ENCODE data around the gene LPP. TPM values are rescaled to one million over a fixed set of nuclear protein-coding genes. Genes with fewer than 3 reads are reported as not detected.

LPP gene
- total RNA-seq, 4 donors from 2014 or later = 109 to 170 (median 132) TPM

DNA sequence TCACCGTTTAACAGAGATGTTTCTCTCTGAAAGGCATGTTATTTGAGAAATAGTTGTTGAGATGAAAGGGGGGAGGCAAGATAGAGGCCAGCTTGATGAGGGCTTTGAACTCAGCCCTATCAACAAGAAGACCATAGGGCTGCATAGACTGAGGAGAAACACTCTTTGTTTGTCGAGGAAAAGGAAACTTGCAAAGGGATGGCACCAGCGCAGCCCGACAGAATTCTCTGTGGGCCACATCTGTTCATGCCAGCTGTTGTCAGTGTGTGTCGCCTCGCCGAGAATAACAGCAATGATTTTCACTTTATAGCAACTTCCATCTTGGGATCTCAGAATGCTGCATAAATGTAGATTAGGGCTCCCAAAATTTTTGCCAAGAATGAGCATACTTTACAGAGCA, 539.5 kb downstream of the LPP start:
- no peaks in the 10 kb centered on the region for H3K27me3 ChIP-seq
- no peak overlapping the region for H3K4me3 ChIP-seq
- H3K9me3 ChIP-seq = no peaks in the 10 kb centered on the region
- no peak for DNase-seq
- no peak overlapping the region for H3K27ac ChIP-seq
- H3K36me3 ChIP-seq = no peaks in the 10 kb centered on the region
- TF ChIP-seq, protein P1, sequence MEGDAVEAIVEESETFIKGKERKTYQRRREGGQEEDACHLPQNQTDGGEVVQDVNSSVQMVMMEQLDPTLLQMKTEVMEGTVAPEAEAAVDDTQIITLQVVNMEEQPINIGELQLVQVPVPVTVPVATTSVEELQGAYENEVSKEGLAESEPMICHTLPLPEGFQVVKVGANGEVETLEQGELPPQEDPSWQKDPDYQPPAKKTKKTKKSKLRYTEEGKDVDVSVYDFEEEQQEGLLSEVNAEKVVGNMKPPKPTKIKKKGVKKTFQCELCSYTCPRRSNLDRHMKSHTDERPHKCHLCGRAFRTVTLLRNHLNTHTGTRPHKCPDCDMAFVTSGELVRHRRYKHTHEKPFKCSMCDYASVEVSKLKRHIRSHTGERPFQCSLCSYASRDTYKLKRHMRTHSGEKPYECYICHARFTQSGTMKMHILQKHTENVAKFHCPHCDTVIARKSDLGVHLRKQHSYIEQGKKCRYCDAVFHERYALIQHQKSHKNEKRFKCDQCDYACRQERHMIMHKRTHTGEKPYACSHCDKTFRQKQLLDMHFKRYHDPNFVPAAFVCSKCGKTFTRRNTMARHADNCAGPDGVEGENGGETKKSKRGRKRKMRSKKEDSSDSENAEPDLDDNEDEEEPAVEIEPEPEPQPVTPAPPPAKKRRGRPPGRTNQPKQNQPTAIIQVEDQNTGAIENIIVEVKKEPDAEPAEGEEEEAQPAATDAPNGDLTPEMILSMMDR (IDR thresholded peaks at IDR 0.05) = no peak
- no peak for TF ChIP-seq POLR2A (IDR thresholded peaks at IDR 0.05)
- H3K4me1 ChIP-seq = no peaks in the 10 kb centered on the region

DNA sequence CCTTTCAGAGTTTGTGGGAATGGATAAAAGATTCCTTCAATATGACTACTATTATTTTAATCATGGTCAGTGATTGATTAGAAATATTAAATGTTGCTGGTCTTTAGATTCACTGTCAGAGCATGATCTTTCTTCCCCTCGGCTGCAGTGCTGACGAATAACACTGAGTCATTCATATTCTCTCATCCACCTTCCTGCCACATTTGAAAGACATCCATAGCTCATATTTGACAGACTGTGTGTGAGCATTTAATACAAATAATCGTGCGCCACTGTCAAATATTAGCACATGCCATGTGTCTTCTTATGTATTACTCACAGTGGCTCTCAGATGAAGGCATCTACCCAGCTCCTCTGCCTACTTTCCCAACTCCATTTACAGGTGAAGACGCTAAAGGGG, 541.3 kb downstream of the LPP start:
- Histone ChIP-seq H3K27ac (no peak overlapping the region), H3K27me3 (no peaks in the 10 kb centered on the region), H3K4me3 (no peak overlapping the region), H3K9me3 (no peaks in the 10 kb centered on the region), H3K4me1 (no peaks in the 10 kb centered on the region), H3K36me3 (no peaks in the 10 kb centered on the region)
- TF ChIP-seq, protein P1 (IDR thresholded peaks at IDR 0.05) = no peak
- no peak for TF ChIP-seq POLR2A (IDR thresholded peaks at IDR 0.05)
- DNase-seq = no peak

DNA sequence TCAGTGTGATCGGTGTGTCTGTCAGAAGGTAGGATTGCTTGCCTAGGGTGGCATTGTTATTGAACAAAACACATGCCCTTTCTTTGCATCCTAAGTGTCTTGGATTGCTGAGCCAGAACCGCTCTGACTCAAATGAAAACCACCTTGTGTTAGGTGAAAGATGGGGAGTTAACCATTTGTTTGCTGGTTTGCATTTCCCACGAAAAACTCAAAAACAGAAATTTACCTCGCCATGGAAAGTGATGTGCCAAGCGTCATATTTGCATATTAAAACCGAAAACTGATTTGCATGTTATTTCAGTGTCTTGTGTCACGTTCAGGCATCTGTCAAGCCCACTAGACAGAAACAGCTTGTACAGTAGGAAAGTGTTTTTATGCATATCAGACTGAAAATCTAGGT, 543.2 kb downstream of the LPP start:
- Histone ChIP-seq H3K4me3 (no peak overlapping the region), H3K9me3 (no peaks in the 10 kb centered on the region), H3K36me3 (no peaks in the 10 kb centered on the region), H3K4me1 (no peaks in the 10 kb centered on the region), H3K27ac (no peak overlapping the region), H3K27me3 (no peaks in the 10 kb centered on the region)
- TF ChIP-seq POLR2A (IDR thresholded peaks at IDR 0.05) = no peak
- TF ChIP-seq, protein P1 (IDR thresholded peaks at IDR 0.05) = no peak
- no peak for DNase-seq

DNA sequence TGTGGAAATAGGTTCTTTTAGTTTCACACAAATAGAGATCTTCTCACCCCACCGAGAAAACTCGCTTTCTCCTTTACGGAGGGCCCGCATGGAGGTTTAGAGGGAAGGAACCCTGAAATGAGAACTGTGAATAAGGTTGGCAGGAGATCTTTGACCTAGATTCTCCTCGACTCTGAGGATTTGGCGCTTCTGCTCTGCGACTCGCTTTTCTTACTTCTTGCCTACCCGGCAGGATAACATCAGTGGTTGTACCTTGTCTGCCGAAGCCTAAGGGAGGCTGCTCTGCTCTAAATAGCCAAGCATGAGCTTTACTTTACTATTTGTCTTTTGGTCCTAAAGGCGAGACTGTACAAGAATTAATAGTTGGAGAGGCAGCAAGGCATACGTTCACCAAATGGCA, 544.5 kb downstream of the LPP start:
- Histone ChIP-seq H3K9me3 (no peaks in the 10 kb centered on the region), H3K4me3 (no peak overlapping the region), H3K27me3 (no peaks in the 10 kb centered on the region), H3K36me3 (no peaks in the 10 kb centered on the region), H3K4me1 (no peaks in the 10 kb centered on the region), H3K27ac (no peak overlapping the region)
- DNase-seq = no peak
- no peak for TF ChIP-seq POLR2A (IDR thresholded peaks at IDR 0.05)
- TF ChIP-seq, protein P1 (IDR thresholded peaks at IDR 0.05) = no peak

DNA sequence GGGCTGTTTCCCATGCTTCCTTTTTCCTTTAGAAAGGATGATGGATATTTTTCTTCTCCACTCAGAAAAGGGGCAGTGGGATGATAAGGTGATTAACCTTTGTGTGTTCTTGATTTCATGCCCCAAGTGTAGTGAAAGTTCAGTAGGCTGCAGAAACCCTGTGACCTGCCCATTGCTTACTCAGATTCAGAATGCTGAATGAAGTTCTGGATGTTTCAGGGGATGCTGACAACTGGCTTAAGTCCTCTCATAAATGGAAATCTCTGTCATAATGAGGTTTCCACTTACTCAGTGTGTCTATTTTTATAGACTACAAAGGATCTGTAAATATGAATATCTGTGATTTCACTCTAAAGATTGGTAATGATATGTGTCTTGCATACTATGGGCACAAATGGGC, 546.5 kb downstream of the LPP start:
- DNase-seq = no peak
- no peak for TF ChIP-seq POLR2A (IDR thresholded peaks at IDR 0.05)
- TF ChIP-seq, protein P1 (IDR thresholded peaks at IDR 0.05) = no peak
- Histone ChIP-seq H3K9me3 (no peaks in the 10 kb centered on the region), H3K27me3 (no peaks in the 10 kb centered on the region), H3K36me3 (no peaks in the 10 kb centered on the region), H3K4me1 (no peaks in the 10 kb centered on the region), H3K4me3 (no peak overlapping the region), H3K27ac (no peak overlapping the region)

DNA sequence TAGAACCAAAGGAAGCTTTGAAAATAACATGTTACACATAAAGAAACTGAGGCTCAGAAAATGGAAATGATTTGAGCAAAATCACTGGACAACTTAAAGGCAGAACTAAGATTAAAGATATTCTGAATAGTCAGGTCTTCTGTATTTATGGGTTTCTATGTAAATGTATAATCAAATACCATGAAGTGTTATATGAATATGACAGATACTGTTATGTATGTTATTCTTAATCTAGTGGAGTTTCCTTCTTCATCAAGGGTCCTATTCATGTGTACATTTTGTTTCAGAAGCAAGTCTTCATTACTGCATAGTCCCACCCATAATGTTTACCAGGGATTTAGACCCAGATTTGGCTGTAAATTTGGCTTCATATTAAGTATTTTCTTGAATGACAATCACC, 547.0 kb downstream of the LPP start:
- H3K9me3 ChIP-seq = no peaks in the 10 kb centered on the region
- H3K4me3 ChIP-seq = no peak overlapping the region
- H3K4me1 ChIP-seq = no peaks in the 10 kb centered on the region
- H3K27me3 ChIP-seq = no peaks in the 10 kb centered on the region
- no peaks in the 10 kb centered on the region for H3K36me3 ChIP-seq
- no peak for DNase-seq
- TF ChIP-seq POLR2A (IDR thresholded peaks at IDR 0.05) = no peak
- TF ChIP-seq, protein P1 (IDR thresholded peaks at IDR 0.05) = no peak
- H3K27ac ChIP-seq = no peak overlapping the region

Measured in Peyer's patch (tissue), 4 donors.